ENCODE results near the gene NOXA1. TPM values are rescaled to one million over a fixed set of nuclear protein-coding genes. Genes with fewer than 3 reads are reported as not detected.
"Not testable (repeated sequence)": the region's sequence is repeated elsewhere in the genome, so short reads cannot be mapped to it uniquely, and the experiment has no call there.

The NOXA1 gene
- total and polyA plus RNA-seq, 9 of the 15 experiments (the other 6 are each of a cell fraction or from before 2014, with no cell fraction given) = 0.07 to 1.2 (median 0.20) TPM; not detected in 4

- 93% methylated on average over 18 of the region's 26 CpGs for WGBS (ENCODE audit: insufficient coverage, low coverage, missing lambda C conversion rate)
- POLR2A ChIA-PET = interaction anchor here (0.6 to 1.2 kb wide), 3 partner anchors 11 to 145 kb away, joined by 3 read pairs; no protein-coding TSS in a partner anchor
- TF ChIP-seq SMAD4 (CRISPR knock-in tag; conservative IDR thresholded peaks at IDR 0.05) = no peak
Measured at GRCh38 chr9:137385061-137385655, 38.0 kb upstream of the NOXA1 start.

GRCh38 chr9:137386507-137387113, 36.6 kb upstream of the NOXA1 start:
- H3K4me3 ChIP-seq; H3K79me2 ChIP-seq (ENCODE audit: control insufficient read depth, insufficient read depth, low read length); H3K9me1 ChIP-seq (ENCODE audit: control insufficient read depth, insufficient read depth, low read length); H3K27ac ChIP-seq (ENCODE audit: extremely low read depth, low read depth, low read length); H3K9me3 ChIP-seq (replicated peaks; ENCODE audit: control insufficient read depth, insufficient read depth, low read depth, low read length); H3K4me2 ChIP-seq (ENCODE audit: insufficient read depth, low read length); in situ Hi-C loops (cut with MboI); ATAC-seq; DNase-seq (ENCODE audit: extremely low read depth in 1 of 4, low spot score in 3 of 4); BruUV-seq (replicated peaks); H4K20me1 ChIP-seq (replicated peaks; ENCODE audit: control insufficient read depth, insufficient read depth, low read length); H3K9ac ChIP-seq (ENCODE audit: insufficient read depth in 1 of 2, low read depth in 2 of 2, low read length in 2 of 2); intact Hi-C loops (cut with micrococcal nuclease); H3K27me3 ChIP-seq (ENCODE audit: control insufficient read depth in 2 of 2, insufficient read depth in 2 of 2, low read length in 2 of 2); H2AFZ ChIP-seq (ENCODE audit: low read depth, low read length); FAIRE-seq; H3K36me3 ChIP-seq (ENCODE audit: control insufficient read depth, insufficient read depth, low read length); CTCF ChIA-PET (ENCODE audit: low intra/inter-chr PET ratio): not testable (repeated sequence)
- 58% methylated on average over 4 of the region's 12 CpGs for WGBS (ENCODE audit: insufficient coverage, low coverage, missing lambda C conversion rate)
- POLR2A ChIA-PET = interaction anchor here (0.6 to 0.8 kb wide), 2 partner anchors 73 to 1257 kb away, joined by 3 read pairs; no protein-coding TSS in a partner anchor
- H3K4me1 ChIP-seq (replicated peaks in 1 of 2; ENCODE audit: control insufficient read depth in 2 of 2, insufficient read depth in 2 of 2, low read length in 2 of 2) = peaks cover 8 to 66% of the 10 kb centered on the region in 2 experiments; a peak in 4 of 5 replicates
- TF ChIP-seq POLR2G (IDR thresholded peaks at IDR 0.05; ENCODE audit: low read depth, low read length) = peak; percentile 21; the same call in 1 of the 2 replicates

More at GRCh38 chr9:137385061-137385655, 38.0 kb upstream of the NOXA1 start:
- intact Hi-C loops (cut with micrococcal nuclease) (no loop called here), in situ Hi-C loops (cut with MboI) (no loop called here)
- ATAC-seq = no peak
- FAIRE-seq = no peak
- Histone ChIP-seq H3K27me3 (ENCODE audit: control insufficient read depth in 2 of 2, insufficient read depth in 2 of 2, low read length in 2 of 2) (no peaks in the 10 kb centered on the region), H3K4me2 (ENCODE audit: insufficient read depth, low read length) (no peak overlapping the region), H4K20me1 (replicated peaks; ENCODE audit: control insufficient read depth, insufficient read depth, low read length) (no peaks in the 10 kb centered on the region), H2AFZ (ENCODE audit: low read depth, low read length) (no peak overlapping the region), H3K9me3 (replicated peaks; ENCODE audit: control insufficient read depth, insufficient read depth, low read depth, low read length) (no peaks in the 10 kb centered on the region), H3K9ac (ENCODE audit: insufficient read depth in 1 of 2, low read depth in 2 of 2, low read length in 2 of 2) (no peak overlapping the region), H3K27ac (ENCODE audit: extremely low read depth, low read depth, low read length) (no peak overlapping the region), H3K4me1 (replicated peaks in 1 of 2; ENCODE audit: control insufficient read depth in 2 of 2, insufficient read depth in 2 of 2, low read length in 2 of 2) (peaks cover 8 to 58% of the 10 kb centered on the region in 2 experiments; a peak in 4 of 5 replicates), H3K9me1 (ENCODE audit: control insufficient read depth, insufficient read depth, low read length) (no peaks in the 10 kb centered on the region), H3K36me3 (ENCODE audit: control insufficient read depth, insufficient read depth, low read length) (0 out of 3 replicates have a peak, but pooled peaks cover 2% of the 10 kb centered on the region), H3K79me2 (ENCODE audit: control insufficient read depth, insufficient read depth, low read length) (no peaks in the 10 kb centered on the region), H3K4me3 (no peak overlapping the region)
- BruUV-seq (replicated peaks) = no TSS peak
- CTCF ChIA-PET (ENCODE audit: low intra/inter-chr PET ratio) = no interaction called here
- no peak for DNase-seq (ENCODE audit: extremely low read depth in 1 of 4, low spot score in 3 of 4)
